ENCODE data around the gene LRIT2.
"Not testable (repeated sequence)": the region's sequence is repeated elsewhere in the genome, so short reads cannot be mapped to it uniquely, and the experiment has no call there.

Gene LRIT2

GRCh38 chr10:84184517-84184916 is 40.8 kb downstream of the LRIT2 start:
- DNase-seq (ENCODE audit: low read depth): no peak

DNA sequence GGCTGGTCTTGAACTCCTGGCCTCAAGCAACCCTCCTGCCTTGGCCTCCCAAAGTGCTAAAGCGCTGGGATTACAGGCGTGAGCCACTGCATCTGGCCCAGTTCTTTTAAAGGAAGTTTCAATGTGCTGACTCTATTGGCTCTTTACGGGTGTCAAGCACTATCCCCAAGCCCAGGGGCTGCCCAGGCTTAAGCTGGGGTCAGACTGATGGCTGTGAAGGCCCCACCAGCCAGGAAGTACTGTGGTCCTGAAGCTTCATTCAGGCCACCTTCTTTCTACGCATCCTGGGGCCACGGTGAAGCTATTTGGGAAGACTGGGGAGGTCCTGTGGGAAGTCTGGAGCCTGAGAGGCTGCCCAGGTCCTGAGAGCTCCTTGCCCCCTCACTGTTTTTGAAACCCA is 43.7 kb downstream of the LRIT2 start:
- DNase-seq (ENCODE audit: low read depth): no peak

- not testable (repeated sequence) for DNase-seq (ENCODE audit: low read depth)
Observed at GRCh38 chr10:84180386-84180785, 45.0 kb downstream of the LRIT2 start.

DNA sequence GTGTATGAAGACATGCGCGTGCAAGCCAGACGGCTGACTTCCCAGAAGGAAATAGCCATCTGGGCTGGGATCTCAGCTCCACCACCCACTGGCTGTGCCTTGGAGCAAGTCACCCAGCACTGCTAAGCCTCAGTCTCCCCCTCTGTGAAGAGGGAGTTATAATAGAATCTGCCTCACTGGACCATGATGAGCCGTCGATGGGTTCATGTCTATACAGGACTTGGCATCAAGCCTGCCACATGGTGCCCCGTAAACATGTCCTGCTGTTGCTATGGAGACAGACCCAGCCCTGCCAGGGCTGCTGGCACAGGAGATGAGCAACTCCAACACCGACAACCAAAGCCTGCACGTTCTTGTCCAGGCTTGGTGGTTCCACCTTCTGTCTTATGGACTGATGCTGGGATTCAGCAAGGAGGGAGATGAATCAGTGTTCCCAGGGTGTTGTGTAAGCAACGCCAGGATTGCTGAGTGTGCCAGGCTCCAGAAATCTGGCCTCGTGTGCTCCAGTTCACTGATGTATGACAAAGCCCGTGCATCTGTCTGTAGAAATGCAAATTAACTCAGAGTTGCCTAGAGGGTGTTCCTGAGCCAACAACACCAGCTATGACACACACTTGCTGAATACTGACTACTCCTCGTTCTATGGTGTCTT is 46.2 kb downstream of the LRIT2 start:
- peak; percentile 44 for DNase-seq (ENCODE audit: low read depth)

GRCh38 chr10:84178160-84178609 is 47.2 kb downstream of the LRIT2 start:
- no peak for DNase-seq (ENCODE audit: low read depth)

GRCh38 chr10:84177541-84178141 is 47.7 kb downstream of the LRIT2 start:
- DNase-seq (ENCODE audit: low read depth): no peak

DNA sequence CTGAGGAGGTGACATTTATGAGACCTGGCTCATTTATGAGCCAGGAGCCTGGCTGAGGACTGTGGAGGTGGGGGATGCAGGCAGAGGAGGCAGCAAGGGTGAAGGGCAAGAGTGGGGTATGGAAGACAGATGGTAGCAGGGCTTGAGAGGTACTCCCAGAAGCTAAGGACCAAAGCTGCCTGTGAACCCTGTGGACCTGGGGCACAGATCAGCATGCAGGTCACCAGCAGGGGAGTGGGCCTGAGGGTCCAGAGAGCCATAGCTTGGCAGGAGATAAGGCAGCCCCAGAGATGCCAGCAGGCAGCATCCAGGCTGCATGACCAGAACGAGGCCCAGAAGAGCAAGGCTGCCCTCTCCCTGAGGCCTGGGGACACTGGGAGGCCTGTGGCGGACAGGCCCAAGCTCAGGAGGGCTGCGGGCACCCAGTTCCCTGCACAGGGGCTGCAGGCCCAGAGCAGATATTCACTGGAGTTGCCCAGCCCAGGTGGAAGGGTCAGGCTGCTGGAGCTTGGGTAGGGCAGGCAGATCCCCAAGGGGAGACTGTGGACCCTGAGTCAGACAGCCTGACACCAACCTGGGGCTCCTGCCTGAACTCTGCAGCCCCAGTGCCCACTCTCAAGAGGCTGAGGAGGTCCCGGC is 48.4 kb downstream of the LRIT2 start:
- no peak for DNase-seq (ENCODE audit: low read depth)

GRCh38 chr10:84176351-84176750 is 49.0 kb downstream of the LRIT2 start:
- no peak for DNase-seq (ENCODE audit: low read depth)

GRCh38 chr10:84175436-84175835 is 49.9 kb downstream of the LRIT2 start:
- no peak for DNase-seq (ENCODE audit: low read depth)

DNA sequence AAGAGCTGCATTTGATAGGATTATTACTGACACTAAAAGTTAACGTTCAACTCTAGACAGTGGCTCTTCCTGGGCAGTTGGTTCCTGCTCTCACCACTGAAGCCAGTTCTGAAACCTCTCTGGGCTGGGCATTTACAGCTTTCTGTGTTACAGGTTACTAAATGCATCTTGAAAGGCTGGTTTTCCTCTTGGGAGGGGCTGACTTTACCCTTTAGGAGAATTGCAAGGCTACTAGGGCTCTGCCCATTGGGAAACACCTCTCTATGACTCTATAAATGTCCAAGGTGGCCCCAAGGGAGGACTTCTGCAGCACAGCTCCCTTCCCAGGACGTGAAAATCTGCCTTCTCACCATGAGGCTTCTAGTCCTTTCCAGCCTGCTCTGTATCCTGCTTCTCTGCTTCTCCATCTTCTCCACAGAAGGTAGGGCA is 51.8 kb downstream of the LRIT2 start, which contains the start of gene GPR15LG:
Gene GPR15LG, plus strand, starts transcription at position 301 of the 429 bp plus-strand sequence. Its CDS starts 51 bp downstream, at position 352.
- DNase-seq (ENCODE audit: low read depth): no peak

- no peak for DNase-seq (ENCODE audit: low read depth)
Observed at GRCh38 chr10:84172467-84173356, 52.6 kb downstream of the LRIT2 start.

DNA sequence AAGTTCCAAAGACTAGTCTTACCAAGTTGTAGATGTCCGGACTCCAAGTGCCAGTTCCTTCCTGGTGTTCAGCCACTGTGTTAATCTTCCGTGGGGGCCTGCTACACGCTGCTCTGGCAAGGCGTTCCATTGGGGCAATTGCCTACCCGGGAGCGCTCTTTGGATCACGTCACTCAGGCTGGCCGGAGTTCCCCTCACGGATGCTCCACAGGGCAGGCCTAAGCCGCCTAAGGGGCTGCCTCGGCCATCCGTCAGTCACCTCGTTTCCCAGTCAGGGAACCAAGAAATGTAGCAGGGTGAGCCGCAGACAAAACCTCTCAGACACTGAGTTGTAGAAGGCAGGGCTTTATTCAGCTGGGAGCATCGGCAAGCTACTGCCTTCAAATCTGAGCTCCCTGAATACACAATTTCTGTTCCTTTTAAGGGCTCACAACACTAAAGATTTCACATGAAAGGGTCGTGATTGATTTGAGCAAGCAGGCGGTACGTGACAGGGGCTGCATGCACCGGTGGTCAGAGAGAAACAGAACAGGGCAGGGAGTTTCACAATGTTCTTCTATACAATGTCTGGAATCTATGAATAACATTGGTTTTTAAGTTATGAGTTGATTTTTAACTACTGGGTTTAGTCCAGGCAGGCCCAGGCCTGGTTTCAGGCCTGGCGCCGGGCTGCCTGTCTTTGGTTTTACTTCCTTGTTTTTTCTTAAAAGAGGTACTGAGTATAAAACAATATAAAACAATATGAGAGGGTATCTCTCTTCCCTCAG is 53.5 kb downstream of the LRIT2 start:
- DNase-seq (ENCODE audit: low read depth): not testable (repeated sequence)

- DNase-seq (ENCODE audit: low read depth): not testable (repeated sequence)
Observed at GRCh38 chr10:84171237-84171636, 54.1 kb downstream of the LRIT2 start.
